CD4-positive, alpha-beta T cell treated with Interleukin-1 beta for 1 hour (primary cell): ENCODE data around the gene PPID.
A peak's percentile ranks its signal among the peaks of the same experiment; 100 is the strongest.
"Not testable (repeated sequence)": the region's sequence is repeated elsewhere in the genome, so short reads cannot be mapped to it uniquely, and the experiment has no call there.

ENCODE experiments used
- DNase-seq, 2 donors: peaks; one replicate each; pipeline ENCODE4 v3.0.0-alpha.2; 2020 to 2022

PPID gene

DNA sequence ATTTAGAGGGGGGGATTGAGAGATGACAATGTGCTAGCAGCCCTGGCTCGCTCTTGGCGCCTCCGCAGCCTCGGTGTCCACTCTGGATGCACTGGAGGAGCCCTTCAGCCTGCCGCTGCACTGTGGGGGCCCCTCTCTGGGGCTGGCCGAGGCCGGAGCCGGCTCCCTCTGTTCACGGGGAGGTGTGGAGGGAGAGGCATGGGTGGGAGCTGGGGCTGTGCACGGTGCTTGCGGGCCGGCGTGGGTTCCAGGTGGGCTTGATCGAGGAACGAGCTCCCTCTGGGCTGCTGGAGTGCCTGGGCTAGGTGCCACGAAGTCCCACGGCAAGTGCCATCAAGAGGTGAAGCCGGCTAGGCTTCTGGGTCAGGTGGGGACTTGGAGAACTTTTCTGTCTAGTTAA is 58.4 kb downstream of the PPID start:
- no peak for DNase-seq

DNA sequence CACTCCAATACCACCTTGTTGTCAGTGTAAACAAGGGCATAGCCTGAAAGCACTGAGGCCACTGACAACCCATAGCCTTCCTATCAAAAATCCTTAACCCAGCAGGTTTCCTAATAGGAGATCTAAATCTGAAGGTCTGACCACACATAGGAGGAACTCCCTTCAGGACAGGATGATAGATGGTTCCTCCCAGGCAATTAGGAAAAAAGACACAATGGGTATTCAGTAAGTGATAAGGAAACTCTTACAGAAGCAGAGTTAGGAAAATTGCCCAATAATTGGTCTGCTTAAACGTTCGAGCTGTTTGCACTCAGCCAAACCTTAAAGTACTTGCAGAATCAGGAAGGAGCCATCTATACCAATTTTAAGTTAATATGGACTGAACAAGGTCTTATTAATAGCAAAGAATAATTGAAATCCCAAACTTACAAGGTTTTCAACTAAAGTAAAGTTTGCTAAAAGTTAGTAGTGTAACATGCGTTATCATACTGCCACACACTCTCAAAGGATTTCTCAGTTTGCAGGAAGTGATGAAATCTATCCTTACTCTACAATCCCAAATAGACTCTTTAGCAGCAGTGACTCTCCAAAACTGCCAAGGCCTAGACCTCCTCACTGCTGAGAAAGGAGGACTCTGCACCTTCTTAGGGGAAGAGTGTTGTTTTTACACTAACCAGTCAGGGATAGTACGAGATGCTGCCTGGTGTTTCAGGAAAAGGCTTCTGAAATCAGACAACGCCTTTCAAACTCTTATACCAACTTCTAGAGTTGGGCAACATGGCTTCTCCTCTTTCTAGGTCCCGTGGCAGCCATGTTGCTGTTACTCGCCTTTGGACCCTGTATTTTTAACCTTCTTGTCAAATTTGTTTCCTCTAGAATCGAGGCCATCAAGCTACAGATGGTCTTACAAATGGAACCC is 59.2 kb downstream of the PPID start:
- DNase-seq = not testable (repeated sequence)

- DNase-seq = peak in 1 of 2 donors; percentile 12
Observed at GRCh38 chr4:158663255-158663654, 59.9 kb downstream of the PPID start.
